Testis (tissue), 3 donors: Measurements from ENCODE around the gene MORC2. TPM values are rescaled to one million over a fixed set of nuclear protein-coding genes. Genes with fewer than 3 reads are reported as not detected.
A peak's percentile ranks its signal among the peaks of the same experiment; 100 is the strongest.

Source experiments
- DNase-seq: peaks from one replicate; pipeline ENCODE4 v3.0.0-alpha.2; 2019
- H3K27ac ChIP-seq, 2 donors: fragments of 200-600 bp; sonication (generic); one replicate each; pipeline ENCODE4 v1.5.1; 2019
- H3K27me3 ChIP-seq: fragments of 200-600 bp; sonication (generic); one replicate; pipeline ENCODE4 v1.5.1; 2019
- H3K36me3 ChIP-seq: fragments of 200-600 bp; sonication (generic); one replicate; pipeline ENCODE4 v1.5.1; 2017; ENCODE audit warnings: low read depth; ENCODE audit errors: missing control alignments
- H3K4me1 ChIP-seq: fragments of 200-600 bp; sonication (generic); one replicate; pipeline ENCODE4 v1.5.1; 2019
- H3K4me3 ChIP-seq, 2 donors: fragments of 200-600 bp; sonication (generic); one replicate each; pipeline ENCODE4 v1.5.1; 2017 to 2019
- H3K9me3 ChIP-seq: fragments of 200-600 bp; sonication (generic); one replicate; pipeline ENCODE4 v1.5.1; 2017
- CTCF ChIP-seq, 3 experiments: fragments of 450-650 bp in 2 of 3; fragments of 200-600 bp in 1 of 3; sonication (generic) in 1 of 3; IDR thresholded peaks; one replicate each; pipeline ENCODE4 v1.5.1; 2016 to 2019; ENCODE audit warnings: antibody characterized with exemption in 3 of 3, mild to moderate bottlenecking in 2 of 3, moderate library complexity in 1 of 3
- POLR2A ChIP-seq: fragments of 450-650 bp; IDR thresholded peaks from one replicate; pipeline ENCODE4 v1.6.1; 2017; ENCODE audit warnings: antibody characterized with exemption, mild to moderate bottlenecking, moderate library complexity
- WGBS, 2 donors: methylation state at CpG; one replicate each; pipeline ENCODE4 v1.1.5; 2018; 5-methylcytosine and 5-hydroxymethylcytosine counted together
- intact Hi-C: fragments of 100-400 bp; cut with DNase I; formaldehyde crosslinking; loops from one replicate; pipeline ENCODE4 v1.15.1; 2023; ENCODE audit warnings: low total_unique reads
- polyA plus RNA-seq: library from polyadenylated mRNA; stranded (reverse); fragments of 350-450 nt; fragmentation: Illumina TruSeq; extraction: RNeasy Lipid Tissue Mini Kit (QIAGEN cat#74804); gene quantifications from one replicate; pipeline ENCODE4 v1.2.3, GENCODE V29; 2014; ENCODE audit warnings: low read depth, low replicate concordance; ENCODE audit not compliant: insufficient read depth
- total RNA-seq, 2 donors: library from RNA; depleted of rRNA; stranded (reverse); fragments of >200 nt; gene quantifications; one replicate each; pipeline ENCODE4 v1.2.3, GENCODE V29; 2016

The MORC2 gene
- total and polyA plus RNA-seq, 3 donors from 2014 or later: 64.8 to 81.0 (median 65.5) TPM

- DNase-seq: peak; percentile 5
- Histone ChIP-seq H3K27ac (no peak overlapping the region), H3K27me3 (no peaks in the 10 kb centered on the region), H3K9me3 (no peaks in the 10 kb centered on the region), H3K36me3 (no peaks in the 10 kb centered on the region), H3K4me3 (no peak overlapping the region), H3K4me1 (no peaks in the 10 kb centered on the region)
- no peak for TF ChIP-seq CTCF (IDR thresholded peaks at IDR 0.05)
- TF ChIP-seq POLR2A: no peak
- 88% methylated on average over 2 of the region's 2 CpGs for WGBS, 2 donors
- intact Hi-C loops: no loop called here
Observed at GRCh38 chr22:30910358-30910757, 58.2 kb downstream of the MORC2 start.

- Histone ChIP-seq H3K4me1 (no peaks in the 10 kb centered on the region), H3K27ac (no peak overlapping the region), H3K9me3 (no peaks in the 10 kb centered on the region), H3K36me3 (no peaks in the 10 kb centered on the region), H3K27me3 (no peaks in the 10 kb centered on the region), H3K4me3 (no peak overlapping the region)
- no peak for TF ChIP-seq CTCF (IDR thresholded peaks at IDR 0.05)
- no peak for TF ChIP-seq POLR2A
- DNase-seq: no peak
- 81 to 87% methylated on average over 5 of the region's 5 CpGs for WGBS, 2 donors
- intact Hi-C loops: no loop called here
Observed at GRCh38 chr22:30909306-30909705, 59.3 kb downstream of the MORC2 start.

DNA sequence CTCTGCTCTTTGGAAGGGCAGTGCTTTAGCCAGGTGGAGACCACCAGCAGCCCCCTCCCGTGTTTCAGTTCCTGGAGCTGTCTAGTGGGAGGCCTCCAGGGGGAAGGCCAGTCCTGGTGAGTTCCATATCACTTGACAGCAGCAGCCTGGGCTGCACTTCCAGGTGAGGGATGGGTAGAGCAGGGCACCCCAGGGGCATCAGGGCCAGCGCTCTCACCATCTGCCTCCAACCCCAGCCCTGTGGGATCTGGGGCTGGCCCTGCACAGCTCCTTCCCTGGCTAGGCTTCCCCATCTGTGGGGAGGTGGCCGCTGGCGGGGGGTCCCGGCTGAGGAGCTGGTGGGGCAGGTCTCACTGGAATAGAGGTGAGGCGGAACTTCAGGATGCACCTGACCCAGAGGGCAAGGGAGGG lies 60.5 kb downstream of the MORC2 start:
- Histone ChIP-seq H3K27ac (no peak overlapping the region), H3K9me3 (no peaks in the 10 kb centered on the region), H3K4me1 (no peaks in the 10 kb centered on the region), H3K36me3 (no peaks in the 10 kb centered on the region), H3K4me3 (no peak overlapping the region), H3K27me3 (no peaks in the 10 kb centered on the region)
- 92 to 100% methylated on average over 4 to 6 of the region's 6 CpGs for WGBS, 2 donors
- TF ChIP-seq CTCF (IDR thresholded peaks at IDR 0.05) (no peak), POLR2A (no peak)
- peak; percentile 9 for DNase-seq
- intact Hi-C loops: no loop called here

- Histone ChIP-seq H3K9me3 (no peaks in the 10 kb centered on the region), H3K27me3 (no peaks in the 10 kb centered on the region), H3K36me3 (no peaks in the 10 kb centered on the region), H3K27ac (no peak overlapping the region), H3K4me3 (no peak overlapping the region), H3K4me1 (no peaks in the 10 kb centered on the region)
- TF ChIP-seq POLR2A (no peak), CTCF (IDR thresholded peaks at IDR 0.05) (no peak)
- peak; percentile 11 for DNase-seq
- intact Hi-C loops: no loop called here
- 84 to 100% methylated on average over 1 of the region's 1 CpG for WGBS, 2 donors
Observed at GRCh38 chr22:30906946-30907345, 61.6 kb downstream of the MORC2 start.

DNA sequence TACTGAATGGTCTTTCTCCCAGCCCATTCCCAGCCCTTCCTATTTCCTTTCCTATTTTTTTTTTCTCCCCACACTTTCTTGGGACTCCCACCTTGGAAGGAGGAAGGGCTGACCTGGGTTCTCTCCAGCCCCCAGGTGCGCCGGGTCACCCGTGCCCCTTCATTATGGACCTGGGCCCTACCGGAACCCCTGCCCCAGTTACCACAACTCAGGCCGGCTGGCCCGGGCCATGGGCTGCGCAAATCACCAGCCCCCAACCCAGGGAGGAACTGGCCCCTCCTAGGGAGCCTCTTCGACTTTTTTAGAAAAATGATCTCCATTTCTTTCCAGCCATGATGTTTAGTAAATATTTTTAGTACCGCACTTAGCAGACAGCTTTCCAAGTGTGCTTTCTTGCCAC lies 62.2 kb downstream of the MORC2 start:
- H3K9me3 ChIP-seq: no peaks in the 10 kb centered on the region
- peak; percentile 11 for DNase-seq
- TF ChIP-seq CTCF (IDR thresholded peaks at IDR 0.05): no peak
- TF ChIP-seq POLR2A: no peak
- no peak overlapping the region for H3K27ac ChIP-seq
- WGBS, 2 donors: 79 to 94% methylated on average over 9 of the region's 9 CpGs
- no peaks in the 10 kb centered on the region for H3K4me1 ChIP-seq
- H3K27me3 ChIP-seq: no peaks in the 10 kb centered on the region
- H3K36me3 ChIP-seq: no peaks in the 10 kb centered on the region
- intact Hi-C loops: no loop called here
- H3K4me3 ChIP-seq: peak overlapping the region; percentile 7 to 40
